NCI-H748 treated with DMSO at 0.1 percent for 48 hours (cell line): Measurements from ENCODE around the gene ZNF407.
A peak's percentile ranks its signal among the peaks of the same experiment; 100 is the strongest.

Source experiments
- DNase-seq: peaks from one replicate; lab custom pipeline; 2025; lab: John Stamatoyannopoulos, UW

Gene ZNF407

GRCh38 chr18:75053028-75053629 is 455.5 kb downstream of the ZNF407 start:
- DNase-seq = no peak

GRCh38 chr18:75054046-75054445 is 456.4 kb downstream of the ZNF407 start:
- no peak for DNase-seq

- DNase-seq = no peak
These were observed 456.9 kb downstream of the ZNF407 start for GRCh38 chr18:75054611-75055010.

- DNase-seq = no peak
These were observed 459.7 kb downstream of the ZNF407 start for GRCh38 chr18:75057169-75057960.

GRCh38 chr18:75060185-75060584 is 462.5 kb downstream of the ZNF407 start:
- no peak for DNase-seq

- no peak for DNase-seq
These were observed 464.7 kb downstream of the ZNF407 start for GRCh38 chr18:75062297-75062886.

- no peak for DNase-seq
These were observed 465.5 kb downstream of the ZNF407 start for GRCh38 chr18:75063196-75063595.

- DNase-seq = no peak
These were observed 466.2 kb downstream of the ZNF407 start for GRCh38 chr18:75063615-75064512.

- DNase-seq = no peak
These were observed 466.8 kb downstream of the ZNF407 start for GRCh38 chr18:75064513-75064905.

- DNase-seq = no peak
These were observed 467.8 kb downstream of the ZNF407 start for GRCh38 chr18:75065251-75066000.

GRCh38 chr18:75066021-75066880 is 468.6 kb downstream of the ZNF407 start:
- no peak for DNase-seq

GRCh38 chr18:75066936-75067335 is 469.3 kb downstream of the ZNF407 start:
- DNase-seq = no peak

- DNase-seq = no peak
These were observed 470.5 kb downstream of the ZNF407 start for GRCh38 chr18:75067996-75068645.

GRCh38 chr18:75068682-75069435 is 471.2 kb downstream of the ZNF407 start:
- no peak for DNase-seq

GRCh38 chr18:75070235-75070624 is 472.6 kb downstream of the ZNF407 start:
- DNase-seq = no peak

- DNase-seq = peak; percentile 91
These were observed 473.2 kb downstream of the ZNF407 start for GRCh38 chr18:75070625-75071483.

GRCh38 chr18:75071484-75071785 is 473.8 kb downstream of the ZNF407 start:
- no peak for DNase-seq

- DNase-seq = no peak
These were observed 474.4 kb downstream of the ZNF407 start for GRCh38 chr18:75071866-75072671.
